Stomach (tissue), 4 donors: ENCODE data around the gene CD59.

Experiments
- CTCF ChIP-seq, 7 experiments: fragments of 450-650 bp in 4 of 7; fragments of 200-600 bp in 3 of 7; sonication (generic) in 3 of 7; IDR thresholded peaks; one replicate each; pipeline ENCODE4 v1.5.1; 2016 to 2019; ENCODE audit warnings: antibody characterized with exemption in 7 of 7, control low read depth in 2 of 7, mild to moderate bottlenecking in 1 of 7
- POLR2A ChIP-seq, 4 donors: fragments of 450-650 bp; IDR thresholded peaks; one replicate each; pipeline ENCODE4 v1.6.1; 2016; ENCODE audit warnings: antibody characterized with exemption in 4 of 4, control low read depth in 2 of 4, mild to moderate bottlenecking in 1 of 4, moderate library complexity in 1 of 4
- POLR2AphosphoS5 ChIP-seq, 3 donors: sonication (generic); formaldehyde crosslinking; IDR thresholded peaks; one replicate each; pipeline ENCODE4 v1.6.1; 2016; ENCODE audit warnings: antibody characterized with exemption in 3 of 3

GRCh38 chr11:33761471-33761870 lies 25.2 kb upstream of the CD59 start:
- no peak for TF ChIP-seq CTCF (IDR thresholded peaks at IDR 0.05)
- TF ChIP-seq POLR2AphosphoS5 (IDR thresholded peaks at IDR 0.05), result no peak
- no peak for TF ChIP-seq POLR2A (IDR thresholded peaks at IDR 0.05)
